HEK293T (cell line): Measurements from ENCODE around the gene GORAB.
A peak's percentile ranks its signal among the peaks of the same experiment; 100 is the strongest.

ENCODE experiments used
- CTCF ChIA-PET: fragments of 350-600 bp; formaldehyde crosslinking; extraction: SDS; loops from one replicate; lab custom pipeline; 2021; ENCODE audit warnings: antibody characterized with exemption, inconsistent platforms; lab: Yijun Ruan, JAX
- POLR2A ChIA-PET: fragments of 350-600 bp; formaldehyde crosslinking; extraction: SDS; loops from one replicate; lab custom pipeline; 2020; ENCODE audit warnings: antibody characterized with exemption, inconsistent platforms; lab: Yijun Ruan, JAX
- DNase-seq: peaks from one replicate; pipeline ENCODE4 v3.0.0; 2012; ENCODE audit warnings: mixed read lengths; ENCODE audit errors: extremely low spot score
- ARNT ChIP-seq: fragments of 450-650 bp; IDR thresholded peaks from 2 replicates; pipeline ENCODE4 v1.6.1; 2017; ENCODE audit warnings: mild to moderate bottlenecking
- BHLHE40 ChIP-seq: fragments of 450-650 bp; IDR thresholded peaks from 2 replicates; pipeline ENCODE4 v1.6.1; 2016; ENCODE audit warnings: mild to moderate bottlenecking, moderate library complexity, borderline replicate concordance
- CTBP1 ChIP-seq: fragments of 450-650 bp; IDR thresholded peaks from 2 replicates; pipeline ENCODE4 v1.6.1; 2016; ENCODE audit warnings: borderline replicate concordance
- ELF4 ChIP-seq: fragments of 450-650 bp; IDR thresholded peaks from 2 replicates; pipeline ENCODE4 v1.6.1; 2017; ENCODE audit warnings: antibody characterized with exemption
- FOXA1 ChIP-seq: fragments of 450-650 bp; IDR thresholded peaks from 2 replicates; pipeline ENCODE4 v1.6.1; 2016; ENCODE audit warnings: mild to moderate bottlenecking
- FOXK2 ChIP-seq: fragments of 450-650 bp; IDR thresholded peaks from 2 replicates; pipeline ENCODE4 v1.6.1; 2016; ENCODE audit warnings: mild to moderate bottlenecking
- FOXM1 ChIP-seq: fragments of 450-650 bp; IDR thresholded peaks from 2 replicates; pipeline ENCODE4 v1.6.1; 2017; ENCODE audit warnings: mild to moderate bottlenecking, borderline replicate concordance
- HDGF ChIP-seq: fragments of 450-650 bp; IDR thresholded peaks from 2 replicates; pipeline ENCODE4 v1.6.1; 2017; ENCODE audit warnings: antibody characterized with exemption, borderline replicate concordance
- L3MBTL2 ChIP-seq: fragments of 450-650 bp; conservative IDR thresholded peaks from 2 replicates; pipeline ENCODE4 v1.6.1; 2016; ENCODE audit warnings: mild to moderate bottlenecking
- LEF1 ChIP-seq: fragments of 450-650 bp; IDR thresholded peaks from 2 replicates; pipeline ENCODE4 v1.6.1; 2017; ENCODE audit warnings: mild to moderate bottlenecking, borderline replicate concordance
- NFRKB ChIP-seq: fragments of 450-650 bp; IDR thresholded peaks from 2 replicates; pipeline ENCODE4 v1.6.1; 2016; ENCODE audit warnings: mild to moderate bottlenecking, moderate library complexity
- SP1 ChIP-seq: fragments of 450-650 bp; IDR thresholded peaks from 2 replicates; pipeline ENCODE4 v1.6.1; 2017
- SUZ12 ChIP-seq: fragments of 450-650 bp; IDR thresholded peaks from 2 replicates; pipeline ENCODE4 v1.6.1; 2016; ENCODE audit warnings: mild to moderate bottlenecking
- TARDBP ChIP-seq: fragments of 450-650 bp; IDR thresholded peaks from 2 replicates; pipeline ENCODE4 v1.6.1; 2016
- ZNF384 ChIP-seq: fragments of 450-650 bp; IDR thresholded peaks from 2 replicates; pipeline ENCODE4 v1.6.1; 2016
- TF ChIP-seq, protein P1 (sequence below): fragments of 450-650 bp; IDR thresholded peaks from 2 replicates; pipeline ENCODE4 v1.6.1; 2016

The GORAB gene

DNA sequence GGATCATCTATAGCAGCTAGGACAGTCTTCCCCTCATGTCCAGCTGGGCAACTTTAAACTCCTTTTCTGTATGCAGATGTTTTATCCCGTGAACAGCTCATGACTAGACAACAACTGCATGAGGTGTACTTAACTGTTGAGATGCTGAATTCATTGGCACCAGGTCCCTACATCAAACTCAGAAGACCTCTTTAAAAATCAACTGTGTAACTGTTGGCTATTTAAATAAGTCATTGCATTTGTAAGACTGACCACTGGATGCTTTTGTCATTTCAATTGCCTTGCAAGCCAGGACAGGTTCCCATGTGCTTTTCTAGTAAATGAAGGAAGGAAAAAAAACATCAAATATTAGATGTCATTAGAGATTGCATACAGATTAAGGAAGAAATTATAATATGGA is 28.3 kb upstream of the GORAB start:
- DNase-seq = no peak
- TF ChIP-seq, protein P1, sequence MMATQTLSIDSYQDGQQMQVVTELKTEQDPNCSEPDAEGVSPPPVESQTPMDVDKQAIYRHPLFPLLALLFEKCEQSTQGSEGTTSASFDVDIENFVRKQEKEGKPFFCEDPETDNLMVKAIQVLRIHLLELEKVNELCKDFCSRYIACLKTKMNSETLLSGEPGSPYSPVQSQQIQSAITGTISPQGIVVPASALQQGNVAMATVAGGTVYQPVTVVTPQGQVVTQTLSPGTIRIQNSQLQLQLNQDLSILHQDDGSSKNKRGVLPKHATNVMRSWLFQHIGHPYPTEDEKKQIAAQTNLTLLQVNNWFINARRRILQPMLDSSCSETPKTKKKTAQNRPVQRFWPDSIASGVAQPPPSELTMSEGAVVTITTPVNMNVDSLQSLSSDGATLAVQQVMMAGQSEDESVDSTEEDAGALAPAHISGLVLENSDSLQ = no peak
- TF ChIP-seq FOXA1 = no peak
- TF ChIP-seq ARNT = no peak
- no peak for TF ChIP-seq FOXK2
- TF ChIP-seq ZNF384 = no peak
- no peak for TF ChIP-seq NFRKB
- TF ChIP-seq SP1 = no peak
- TF ChIP-seq LEF1 = no peak
- TF ChIP-seq FOXM1 = no peak
- TF ChIP-seq HDGF = no peak
- TF ChIP-seq SUZ12 = no peak
- no peak for TF ChIP-seq CTBP1
- TF ChIP-seq ELF4 = no peak
- TF ChIP-seq BHLHE40 = no peak
- no peak for TF ChIP-seq TARDBP
- ChIA-PET CTCF (interaction anchor here (0.6 kb wide), 1 partner anchor 27 kb away, joined by 3 read pairs; no protein-coding TSS in a partner anchor), POLR2A (no interaction called here)

DNA sequence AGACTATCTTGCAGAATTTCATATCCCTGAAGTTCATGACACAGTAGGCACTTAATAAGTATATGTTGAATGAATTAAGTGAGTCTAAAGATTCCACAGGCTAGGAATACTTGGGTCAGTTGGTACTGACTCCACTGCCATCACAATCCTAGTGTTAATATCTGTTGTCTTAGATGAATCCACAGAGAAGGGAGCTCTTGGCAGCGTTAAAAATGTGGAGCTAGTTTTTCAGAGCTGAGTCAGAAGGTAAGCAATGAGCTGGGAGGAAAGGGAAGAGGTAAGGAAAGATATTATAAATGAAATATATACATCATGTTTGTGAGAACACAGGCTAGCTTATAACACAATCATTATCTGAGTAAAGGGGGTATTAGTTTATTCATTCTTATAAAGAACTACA is 21.8 kb upstream of the GORAB start:
- TF ChIP-seq LEF1 (no peak), FOXK2 (no peak)
- no peak for DNase-seq
- ChIA-PET CTCF (no interaction called here), POLR2A (no interaction called here)

DNA sequence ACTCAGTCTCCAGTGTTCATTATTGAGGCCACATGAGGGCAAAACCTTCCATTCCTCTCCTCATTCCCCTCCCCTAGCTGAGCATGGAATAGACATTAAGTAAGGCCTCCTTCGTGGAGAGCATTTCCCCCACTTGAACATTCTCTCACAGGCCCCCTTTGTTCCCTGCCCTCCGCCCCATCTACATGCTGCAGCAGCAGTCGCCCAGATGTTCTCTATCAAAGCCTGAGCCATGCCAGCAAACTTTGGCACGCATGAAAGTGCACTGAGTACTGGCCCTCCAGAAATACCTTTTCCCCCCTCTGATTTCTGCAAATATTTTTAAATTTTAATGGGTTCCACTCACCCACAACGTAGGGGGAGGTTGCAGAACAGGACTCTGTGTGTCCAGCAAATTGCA is 20.9 kb upstream of the GORAB start:
- no peak for DNase-seq
- ChIA-PET POLR2A (no interaction called here), CTCF (no interaction called here)
- TF ChIP-seq TARDBP (no peak), L3MBTL2 (no peak), CTBP1 (no peak), BHLHE40 (no peak), LEF1 (no peak), ELF4 (no peak), HDGF (no peak), NFRKB (no peak), FOXA1 (no peak), SUZ12 (no peak), FOXK2 (no peak), ZNF384 (no peak), SP1 (no peak), ARNT (no peak), FOXM1 (no peak)
- TF ChIP-seq, protein P1 = no peak

DNA sequence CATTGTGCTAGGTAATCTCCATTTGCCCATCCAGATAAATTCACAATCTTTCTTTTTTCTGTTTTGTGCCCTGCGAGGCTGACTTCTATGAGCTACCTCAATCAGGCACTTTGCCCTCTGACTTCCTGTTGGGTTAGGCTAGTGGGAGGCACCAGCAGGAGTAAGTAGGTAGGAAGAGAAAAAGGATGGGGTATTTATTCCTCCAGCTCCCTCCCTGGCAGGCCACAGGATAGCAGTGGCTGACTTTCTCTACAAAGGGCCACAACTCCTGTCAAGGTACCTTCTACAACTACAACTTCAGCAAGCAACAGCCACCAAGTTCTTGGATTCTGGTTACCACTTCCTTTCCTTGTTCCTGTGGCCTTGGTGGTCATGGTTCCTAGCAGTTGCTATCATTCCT is 18.8 kb upstream of the GORAB start:
- DNase-seq = peak; percentile 15
- ChIA-PET CTCF (interaction anchor here (0.6 to 1.3 kb wide), 2 partner anchors 22 to 363 kb away, joined by 3 read pairs; no protein-coding TSS in a partner anchor), POLR2A (interaction anchor here (0.9 kb wide), 1 partner anchor 20 kb away, joined by 4 read pairs; no protein-coding TSS in a partner anchor)
- no peak for TF ChIP-seq NFRKB
- no peak for TF ChIP-seq TARDBP
- TF ChIP-seq FOXA1 = no peak
- no peak for TF ChIP-seq FOXM1
- no peak for TF ChIP-seq ELF4
- no peak for TF ChIP-seq HDGF
- TF ChIP-seq, protein P1 = no peak
- TF ChIP-seq SP1 = no peak
- no peak for TF ChIP-seq SUZ12
- TF ChIP-seq L3MBTL2 = no peak
- TF ChIP-seq CTBP1 = no peak
- TF ChIP-seq FOXK2 = no peak

DNA sequence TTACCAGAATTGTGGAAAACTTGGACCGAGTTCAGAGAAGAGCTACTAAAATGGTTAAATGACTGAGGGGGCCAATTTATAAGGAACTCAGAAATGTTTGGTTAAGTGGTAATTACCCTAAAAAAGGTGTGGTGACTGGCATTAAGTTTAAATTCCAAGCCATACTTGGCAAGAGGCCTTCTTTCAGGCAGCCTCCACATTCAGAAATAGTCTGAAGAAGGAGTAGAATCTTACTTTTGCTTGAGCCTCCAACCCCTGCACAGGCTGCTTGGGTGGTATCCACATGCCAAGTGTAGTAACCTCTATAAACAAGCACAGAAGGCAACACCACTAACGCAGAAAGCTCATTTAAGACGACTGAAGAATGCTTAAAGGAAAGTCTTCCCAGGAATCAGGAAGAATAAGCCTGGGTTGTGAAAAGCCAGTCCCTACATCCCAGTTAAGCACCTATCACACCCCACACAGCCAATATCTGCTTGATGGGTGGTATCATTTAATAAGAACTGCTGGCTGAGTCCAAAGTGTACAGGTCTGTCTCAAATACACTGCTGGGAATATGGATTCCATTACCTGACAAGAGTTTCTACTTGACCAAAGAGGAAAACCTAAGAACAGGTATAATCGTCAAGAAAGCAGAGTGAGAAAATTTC is 13.7 kb upstream of the GORAB start:
- no peak for TF ChIP-seq BHLHE40
- no peak for TF ChIP-seq L3MBTL2
- TF ChIP-seq FOXK2 = no peak
- POLR2A ChIA-PET = no interaction called here
- DNase-seq = no peak
- CTCF ChIA-PET = no interaction called here

DNA sequence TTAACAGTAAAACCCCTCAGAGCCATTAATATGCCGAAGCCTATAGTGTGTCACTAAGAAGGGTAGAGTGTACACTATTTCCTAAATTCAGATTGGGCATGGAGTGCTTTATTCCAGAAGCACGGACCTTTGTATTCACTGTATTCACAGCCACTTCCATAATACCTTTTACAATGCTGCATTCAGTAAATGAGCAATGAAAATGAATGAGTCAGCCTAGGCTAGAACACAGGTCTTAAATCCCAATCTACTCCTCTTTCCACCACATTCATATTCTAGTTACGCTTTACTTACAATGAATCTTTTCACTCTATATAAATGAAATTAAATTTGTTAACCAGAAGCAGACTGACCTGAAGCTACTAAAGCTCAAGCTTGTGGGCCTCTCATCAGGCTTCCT is 13.0 kb upstream of the GORAB start:
- CTCF ChIA-PET = no interaction called here
- POLR2A ChIA-PET = no interaction called here
- TF ChIP-seq ZNF384 = no peak
- DNase-seq = no peak

DNA sequence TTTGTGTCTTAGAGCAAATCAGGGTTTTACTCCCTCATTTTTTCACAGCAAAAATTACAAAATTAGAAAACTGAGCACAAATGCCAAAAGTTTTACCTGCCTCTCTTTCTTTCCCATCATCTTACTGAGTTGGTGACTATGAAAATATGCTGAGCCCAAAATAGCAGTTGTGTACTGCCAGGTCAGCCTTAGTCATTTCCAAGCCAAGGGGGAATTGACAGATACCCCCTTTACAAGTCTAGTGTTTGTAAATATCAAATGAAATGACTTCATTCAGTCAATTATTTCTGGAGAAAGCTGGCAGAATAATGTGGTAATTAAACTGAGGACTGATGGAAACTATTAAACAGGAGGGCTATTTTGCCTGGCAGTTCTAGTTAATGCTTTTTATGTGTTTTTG is 11.4 kb upstream of the GORAB start:
- ChIA-PET CTCF (no interaction called here), POLR2A (interaction anchor here (1.8 kb wide), 1 partner anchor 11 kb away, joined by 5 read pairs; the partner anchor contains the start of gene GORAB)
- no peak for DNase-seq
- TF ChIP-seq CTBP1 (no peak), ARNT (no peak), SUZ12 (no peak), FOXM1 (no peak), TARDBP (no peak), BHLHE40 (no peak), ZNF384 (no peak), SP1 (no peak), ELF4 (no peak), HDGF (no peak), NFRKB (no peak), L3MBTL2 (no peak)
- TF ChIP-seq, protein P1 = no peak
